H9 (cell line): ENCODE measurements around the gene DMXL1. TPM values are rescaled to one million over a fixed set of nuclear protein-coding genes. Genes with fewer than 3 reads are reported as not detected.
A peak's percentile ranks its signal among the peaks of the same experiment; 100 is the strongest.

ENCODE experiments used
- DNase-seq: peaks from one replicate; pipeline ENCODE4 v3.0.0-alpha.2; 2017
- H2AFZ ChIP-seq: one replicate; pipeline ENCODE4 v1.6.1; 2013; ENCODE audit warnings: mild to moderate bottlenecking, low read length, control low read depth, moderate library complexity
- H2AK5ac ChIP-seq: 2 replicates; pipeline ENCODE4 v1.6.1; 2013; ENCODE audit warnings: low read length, control low read depth, mixed read lengths; ENCODE audit not compliant: insufficient read length
- H2BK120ac ChIP-seq: one replicate; pipeline ENCODE4 v1.6.1; 2013; ENCODE audit warnings: low read depth, mild to moderate bottlenecking, low read length, control low read depth, inconsistent platforms; ENCODE audit not compliant: poor library complexity, severe bottlenecking
- H2BK12ac ChIP-seq: 2 replicates; pipeline ENCODE4 v1.6.1; 2013; ENCODE audit warnings: low read length, control low read depth, mixed read lengths, low read depth; ENCODE audit not compliant: insufficient read length
- H2BK15ac ChIP-seq: 2 replicates; pipeline ENCODE4 v1.6.1; 2013; ENCODE audit warnings: low read depth, low read length, control low read depth
- H2BK20ac ChIP-seq: one replicate; pipeline ENCODE4 v1.6.1; 2013; ENCODE audit warnings: low read depth, mild to moderate bottlenecking, low read length, control low read depth, inconsistent platforms; ENCODE audit not compliant: poor library complexity, severe bottlenecking
- H2BK5ac ChIP-seq: 2 replicates; pipeline ENCODE4 v1.6.1; 2013; ENCODE audit warnings: low read length, control low read depth, mixed read lengths; ENCODE audit not compliant: insufficient read length
- H3K14ac ChIP-seq: 2 replicates; pipeline ENCODE4 v1.6.1; 2013; ENCODE audit warnings: low read length, control low read depth; ENCODE audit not compliant: insufficient read depth
- H3K18ac ChIP-seq: 2 replicates; pipeline ENCODE4 v1.6.1; 2013; ENCODE audit warnings: low read depth, mild to moderate bottlenecking, mixed read lengths, low read length, control low read depth; ENCODE audit not compliant: insufficient read length
- H3K23ac ChIP-seq: 2 replicates; pipeline ENCODE4 v1.6.1; 2013; ENCODE audit warnings: low read length, control low read depth, mixed read lengths, low read depth; ENCODE audit not compliant: insufficient read length
- H3K23me2 ChIP-seq: 2 replicates; pipeline ENCODE4 v1.6.1; 2013; ENCODE audit warnings: low read depth, mild to moderate bottlenecking, mixed read lengths, low read length, control low read depth; ENCODE audit not compliant: insufficient read length, poor library complexity, severe bottlenecking
- H3K27ac ChIP-seq: 2 replicates; pipeline ENCODE4 v1.5.1; 2013; ENCODE audit warnings: low read length, control low read depth, mixed read lengths, low read depth; ENCODE audit not compliant: insufficient read length
- H3K27me3 ChIP-seq: 2 replicates; pipeline ENCODE4 v1.6.1; 2013; ENCODE audit warnings: low read length, control low read depth, inconsistent platforms; ENCODE audit not compliant: insufficient read depth
- H3K4ac ChIP-seq: 2 replicates; pipeline ENCODE4 v1.6.1; 2013; ENCODE audit warnings: low read depth, mild to moderate bottlenecking, control low read depth, inconsistent platforms, low read length, moderate library complexity
- H3K4me1 ChIP-seq: 2 replicates; pipeline ENCODE4 v1.6.1; 2013; ENCODE audit warnings: low read length, control low read depth, inconsistent platforms; ENCODE audit not compliant: insufficient read depth
- H3K4me2 ChIP-seq: 2 replicates; pipeline ENCODE4 v1.6.1; 2013; ENCODE audit warnings: low read length, control low read depth, mixed read lengths; ENCODE audit not compliant: insufficient read length, insufficient read depth
- H3K56ac ChIP-seq: 2 replicates; pipeline ENCODE4 v1.6.1; 2013; ENCODE audit warnings: low read depth, mild to moderate bottlenecking, mixed read lengths, low read length, control low read depth; ENCODE audit not compliant: insufficient read length
- H3K79me1 ChIP-seq: 2 replicates; pipeline ENCODE4 v1.6.1; 2013; ENCODE audit warnings: low read depth, mild to moderate bottlenecking, moderate library complexity, low read length, control low read depth, inconsistent platforms; ENCODE audit not compliant: insufficient read depth, poor library complexity, severe bottlenecking
- H3K79me2 ChIP-seq: 2 replicates; pipeline ENCODE4 v1.6.1; 2013; ENCODE audit warnings: low read length, control low read depth, inconsistent platforms; ENCODE audit not compliant: insufficient read depth
- H3K9ac ChIP-seq: 2 replicates; pipeline ENCODE4 v1.6.1; 2013; ENCODE audit warnings: low read length, control low read depth, mixed read lengths; ENCODE audit not compliant: insufficient read length; ENCODE audit errors: extremely low read depth
- H3K9me3 ChIP-seq: one replicate; pipeline ENCODE4 v1.6.1; 2013; ENCODE audit warnings: low read depth, low read length, inconsistent platforms; ENCODE audit not compliant: control insufficient read depth
- H3T11ph ChIP-seq: one replicate; pipeline ENCODE4 v1.6.1; 2013; ENCODE audit warnings: mild to moderate bottlenecking, low read length, control low read depth, inconsistent platforms
- H4K20me1 ChIP-seq: one replicate; pipeline ENCODE4 v1.6.1; 2013; ENCODE audit not compliant: control insufficient read depth, insufficient read length, insufficient read depth
- H4K5ac ChIP-seq: 2 replicates; pipeline ENCODE4 v1.6.1; 2013; ENCODE audit warnings: low read depth, mild to moderate bottlenecking, mixed read lengths, low read length, control low read depth; ENCODE audit not compliant: insufficient read length
- H4K8ac ChIP-seq: replicated peaks from 2 replicates; pipeline ENCODE4 v1.6.1; 2013; ENCODE audit warnings: low read length, control low read depth, mixed read lengths, low read depth; ENCODE audit not compliant: insufficient read length
- H4K91ac ChIP-seq: 2 replicates; pipeline ENCODE4 v1.6.1; 2013; ENCODE audit warnings: low read depth, mild to moderate bottlenecking, moderate library complexity, mixed read lengths, low read length, control low read depth; ENCODE audit not compliant: insufficient read length
- H3K27ac Mint-ChIP-seq, 3 experiments: 2 replicates in 2 of 3; 3 replicates in 1 of 3; pipeline ENCODE4 v1.8.0; 2020 to 2021; ENCODE audit warnings: mixed read lengths in 3 of 3, mild to moderate bottlenecking in 1 of 3, moderate library complexity in 1 of 3
- H3K27me3 Mint-ChIP-seq: 2 replicates; pipeline ENCODE4 v1.8.0; 2021; ENCODE audit warnings: low read depth, mild to moderate bottlenecking, moderate library complexity, mixed read lengths
- H3K36me3 Mint-ChIP-seq, 3 experiments: 2 replicates in 2 of 3; 3 replicates in 1 of 3; pipeline ENCODE4 v1.8.0; 2020 to 2021; ENCODE audit warnings: low read depth in 3 of 3, mixed read lengths in 3 of 3; ENCODE audit not compliant: insufficient read depth in 1 of 3
- H3K4me1 Mint-ChIP-seq, 2 experiments: 2 replicates each; pipeline ENCODE4 v1.8.0; 2020; ENCODE audit warnings: mixed read lengths in 2 of 2
- H3K4me3 Mint-ChIP-seq, 2 experiments: 2 replicates in 1 of 2; 3 replicates in 1 of 2; pipeline ENCODE4 v1.8.0; 2020 to 2021; ENCODE audit warnings: mild to moderate bottlenecking in 2 of 2, mixed read lengths in 2 of 2, moderate library complexity in 1 of 2
- H3K9me3 Mint-ChIP-seq, 2 experiments: 2 replicates in 1 of 2; 3 replicates in 1 of 2; pipeline ENCODE4 v1.8.0; 2020; ENCODE audit warnings: mild to moderate bottlenecking in 2 of 2, mixed read lengths in 2 of 2, moderate library complexity in 1 of 2
- WGBS: extraction: QIAGEN DNeasy Blood & Tissue Kit; methylation state at CpG from one replicate; pipeline ENCODE4 v1.1.7; 2013; ENCODE audit warnings: missing lambda C conversion rate, low lambda C conversion rate, mixed read lengths; ENCODE audit not compliant: insufficient read length; ENCODE audit errors: extremely low coverage; 5-methylcytosine and 5-hydroxymethylcytosine counted together
- total RNA-seq: library from RNA; stranded (reverse); gene quantifications from 2 replicates; pipeline ENCODE4 v1.2.1, GENCODE V29; 2021
- TF ChIP-seq, protein P1 (sequence below): fragments of 200-600 bp; sonication (generic); conservative IDR thresholded peaks from 3 replicates; pipeline ENCODE4 v1.8.0; 2021; ENCODE audit warnings: antibody characterized with exemption, mild to moderate bottlenecking

DMXL1 gene
- total RNA-seq, 1 experiment from 2014 or later = 63.5 TPM

DNA sequence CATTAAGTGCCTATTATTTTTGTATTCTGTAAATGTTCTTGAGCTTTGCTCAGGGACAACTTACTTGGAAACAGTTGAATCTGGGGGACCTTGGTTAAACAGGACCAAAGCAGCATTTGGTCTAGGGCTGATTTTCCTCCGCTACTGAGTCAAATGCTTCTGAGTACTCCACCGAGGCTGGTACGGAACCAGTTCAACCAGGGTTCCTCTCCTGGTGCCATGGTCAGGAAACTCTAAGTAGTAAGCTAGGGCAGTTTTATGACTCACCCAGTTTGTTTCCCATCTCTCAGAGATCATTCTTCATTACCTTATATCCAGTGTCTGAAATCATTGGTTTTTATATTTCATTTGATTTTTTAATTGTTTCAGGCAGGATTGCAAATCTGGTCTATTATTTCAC, 173.0 kb downstream of the DMXL1 start:
- peaks cover 2% of the 10 kb centered on the region; the same call in 1 of the 2 replicates for H3K4me1 ChIP-seq
- no peaks in the 10 kb centered on the region for H3K79me1 ChIP-seq
- H3K79me2 ChIP-seq = no peaks in the 10 kb centered on the region
- no peaks in the 10 kb centered on the region for H4K20me1 ChIP-seq
- DNase-seq = no peak
- no peak overlapping the region for H2BK20ac ChIP-seq
- no peak overlapping the region for H2AFZ ChIP-seq
- H2AK5ac ChIP-seq = no peak overlapping the region
- Mint-ChIP-seq H3K4me3 (no peak overlapping the region), H3K27ac (peak overlapping the region; percentile 11 to 80 (median 74); a peak in 4 of 7 replicates), H3K27me3 (no peaks in the 10 kb centered on the region), H3K4me1 (peaks cover 15 to 16% of the 10 kb centered on the region in 2 experiments), H3K36me3 (peaks cover 0 to 5% (median 0%) of the 10 kb centered on the region in 3 experiments; a peak in 3 of 7 replicates), H3K9me3 (no peaks in the 10 kb centered on the region)
- no peak overlapping the region for H2BK12ac ChIP-seq
- no peaks in the 10 kb centered on the region for H3K23me2 ChIP-seq
- H3K27ac ChIP-seq = no peak overlapping the region
- no peak overlapping the region for H3K18ac ChIP-seq
- H3K4ac ChIP-seq = no peak overlapping the region
- no peak overlapping the region for H3K4me2 ChIP-seq
- H4K5ac ChIP-seq = no peak overlapping the region
- H3K56ac ChIP-seq = no peak overlapping the region
- H4K91ac ChIP-seq = no peak overlapping the region
- H4K8ac ChIP-seq = no peak overlapping the region
- H3K9ac ChIP-seq = no peak overlapping the region
- H2BK15ac ChIP-seq = no peak overlapping the region
- H3K14ac ChIP-seq = no peak overlapping the region
- no CpG with 5 or more reads among the region's 3 CpGs for WGBS
- no peaks in the 10 kb centered on the region for H3K27me3 ChIP-seq
- no peak overlapping the region for H3K23ac ChIP-seq
- no peaks in the 10 kb centered on the region for H3K9me3 ChIP-seq
- TF ChIP-seq, protein P1, sequence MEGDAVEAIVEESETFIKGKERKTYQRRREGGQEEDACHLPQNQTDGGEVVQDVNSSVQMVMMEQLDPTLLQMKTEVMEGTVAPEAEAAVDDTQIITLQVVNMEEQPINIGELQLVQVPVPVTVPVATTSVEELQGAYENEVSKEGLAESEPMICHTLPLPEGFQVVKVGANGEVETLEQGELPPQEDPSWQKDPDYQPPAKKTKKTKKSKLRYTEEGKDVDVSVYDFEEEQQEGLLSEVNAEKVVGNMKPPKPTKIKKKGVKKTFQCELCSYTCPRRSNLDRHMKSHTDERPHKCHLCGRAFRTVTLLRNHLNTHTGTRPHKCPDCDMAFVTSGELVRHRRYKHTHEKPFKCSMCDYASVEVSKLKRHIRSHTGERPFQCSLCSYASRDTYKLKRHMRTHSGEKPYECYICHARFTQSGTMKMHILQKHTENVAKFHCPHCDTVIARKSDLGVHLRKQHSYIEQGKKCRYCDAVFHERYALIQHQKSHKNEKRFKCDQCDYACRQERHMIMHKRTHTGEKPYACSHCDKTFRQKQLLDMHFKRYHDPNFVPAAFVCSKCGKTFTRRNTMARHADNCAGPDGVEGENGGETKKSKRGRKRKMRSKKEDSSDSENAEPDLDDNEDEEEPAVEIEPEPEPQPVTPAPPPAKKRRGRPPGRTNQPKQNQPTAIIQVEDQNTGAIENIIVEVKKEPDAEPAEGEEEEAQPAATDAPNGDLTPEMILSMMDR = no peak
- no peak overlapping the region for H3T11ph ChIP-seq
- no peak overlapping the region for H2BK5ac ChIP-seq
- H2BK120ac ChIP-seq = no peak overlapping the region
